Tongue (tissue), 2 donors: ENCODE data around the gene CASP2. TPM values are rescaled to one million over a fixed set of nuclear protein-coding genes. Genes with fewer than 3 reads are reported as not detected.
A peak's percentile ranks its signal among the peaks of the same experiment; 100 is the strongest.

Source experiments
- DNase-seq: peaks from one replicate; pipeline ENCODE4 v3.0.0-alpha.2; 2015
- total RNA-seq: library from RNA; depleted of rRNA; stranded (reverse); fragments of >200 nt; gene quantifications from one replicate; pipeline ENCODE4 v1.2.3, GENCODE V29; 2014

Gene CASP2
- total RNA-seq, 1 donor from 2014 or later, result 27.0 TPM

DNA sequence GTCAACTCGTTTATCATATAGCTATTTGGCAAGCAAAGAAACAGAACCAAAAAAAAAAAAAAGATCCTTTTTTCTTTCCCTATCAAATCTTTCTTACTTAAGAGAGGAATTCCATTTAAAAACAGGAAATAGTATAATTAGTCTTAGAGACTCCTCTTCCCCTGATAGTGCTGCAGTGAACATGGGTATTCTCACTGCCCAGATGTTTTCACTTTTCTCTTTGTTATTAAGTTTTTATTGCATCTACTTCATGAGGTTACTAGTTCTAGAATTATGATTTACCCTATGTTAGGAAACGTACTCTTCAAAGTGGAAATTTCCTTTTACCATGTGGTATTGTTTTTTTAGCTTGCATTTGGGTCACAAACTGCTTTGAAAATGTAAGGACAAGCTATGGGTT lies 8.5 kb downstream of the CASP2 start:
- no peak for DNase-seq

DNA sequence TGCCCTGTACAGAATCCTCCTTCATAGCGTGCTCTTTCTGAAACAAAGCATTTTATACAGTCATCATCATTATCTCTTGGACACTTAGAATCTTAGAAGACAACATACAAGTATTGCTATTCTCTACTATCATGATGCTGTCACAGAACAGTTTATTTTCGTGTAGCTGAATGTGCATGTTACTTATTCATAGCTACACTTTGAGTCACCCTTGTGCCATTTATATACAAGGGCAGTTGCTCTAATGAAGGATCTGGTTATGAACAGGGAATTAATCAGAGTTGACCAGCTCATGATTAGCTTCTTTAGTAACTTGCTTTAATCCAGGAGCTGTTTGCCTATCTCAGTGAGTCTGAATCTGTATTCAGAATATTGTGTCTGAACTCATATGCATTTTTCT lies 11.2 kb downstream of the CASP2 start:
- DNase-seq, result no peak

DNA sequence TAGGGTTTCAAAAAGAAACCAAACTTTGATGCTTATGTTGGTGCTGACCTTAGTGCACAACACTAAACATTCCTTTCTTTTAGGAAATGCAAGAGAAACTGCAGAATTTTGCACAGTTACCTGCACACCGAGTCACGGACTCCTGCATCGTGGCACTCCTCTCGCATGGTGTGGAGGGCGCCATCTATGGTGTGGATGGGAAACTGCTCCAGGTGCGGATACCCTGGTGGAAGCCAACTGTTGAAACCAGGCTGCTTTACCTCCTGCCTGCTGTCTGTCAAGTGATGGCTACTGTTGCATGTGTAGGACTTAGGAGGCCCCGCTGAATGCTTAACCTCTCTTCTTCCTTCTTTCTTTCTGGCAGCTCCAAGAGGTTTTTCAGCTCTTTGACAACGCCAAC lies 11.7 kb downstream of the CASP2 start:
- peak; percentile 34 for DNase-seq

DNA sequence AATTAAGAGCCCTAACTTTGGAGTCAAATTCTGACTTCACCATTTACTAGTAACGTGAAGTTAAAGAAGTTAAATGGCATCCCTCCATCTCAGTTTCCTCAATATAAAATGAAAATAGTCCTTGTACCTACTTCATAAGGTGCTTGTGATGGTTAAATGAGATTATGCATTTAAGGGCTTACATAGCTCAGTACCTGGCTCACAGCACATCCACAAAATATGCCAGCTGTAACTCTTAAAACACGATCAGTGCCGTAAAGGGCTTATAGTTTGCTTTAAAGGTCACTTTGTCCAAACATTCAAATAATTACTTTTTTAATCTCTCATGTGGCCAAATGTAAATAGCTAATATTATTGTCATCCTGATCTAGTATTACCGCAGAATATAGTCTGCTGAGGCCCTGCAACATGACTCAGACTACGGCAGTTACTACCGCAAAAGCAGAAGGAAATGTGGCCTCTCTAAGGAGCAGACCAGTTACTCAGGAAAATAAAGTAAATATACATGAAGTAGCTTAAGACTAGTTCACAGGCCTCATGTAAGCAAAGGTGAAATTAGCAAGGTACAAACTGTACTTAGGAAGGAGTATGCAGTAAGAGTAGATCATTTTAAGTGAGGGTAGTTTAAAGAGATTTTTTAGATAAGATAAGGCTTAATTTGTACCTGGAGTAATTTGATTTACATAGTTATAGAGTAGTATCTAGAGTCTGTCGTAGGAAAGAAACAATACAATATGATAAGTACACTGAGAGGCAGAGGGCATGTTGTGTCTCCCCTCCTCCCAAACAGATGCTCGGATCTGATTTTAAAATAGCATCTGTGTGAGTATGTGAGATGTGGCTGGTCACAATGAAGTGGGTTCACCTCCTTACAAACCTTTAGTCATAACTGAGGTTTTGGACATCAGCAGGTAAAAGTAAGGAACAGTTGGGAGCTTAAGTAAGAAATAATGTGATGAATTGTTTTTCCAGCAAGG lies 13.1 kb downstream of the CASP2 start:
- no peak for DNase-seq

DNA sequence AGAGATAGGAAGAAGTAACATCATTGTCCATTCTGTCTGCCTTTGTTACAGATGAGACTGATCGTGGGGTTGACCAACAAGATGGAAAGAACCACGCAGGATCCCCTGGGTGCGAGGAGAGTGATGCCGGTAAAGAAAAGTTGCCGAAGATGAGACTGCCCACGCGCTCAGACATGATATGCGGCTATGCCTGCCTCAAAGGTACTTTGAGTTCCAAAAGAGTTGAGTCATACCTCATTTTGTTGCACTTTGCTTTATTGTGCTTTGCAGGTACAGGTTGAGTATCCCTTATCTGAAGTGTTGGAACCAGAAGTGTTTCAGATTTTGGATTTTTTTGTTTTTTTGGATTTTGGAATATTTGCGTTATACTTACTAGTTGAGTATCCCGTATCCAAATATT lies 15.6 kb downstream of the CASP2 start:
- DNase-seq, result no peak

DNA sequence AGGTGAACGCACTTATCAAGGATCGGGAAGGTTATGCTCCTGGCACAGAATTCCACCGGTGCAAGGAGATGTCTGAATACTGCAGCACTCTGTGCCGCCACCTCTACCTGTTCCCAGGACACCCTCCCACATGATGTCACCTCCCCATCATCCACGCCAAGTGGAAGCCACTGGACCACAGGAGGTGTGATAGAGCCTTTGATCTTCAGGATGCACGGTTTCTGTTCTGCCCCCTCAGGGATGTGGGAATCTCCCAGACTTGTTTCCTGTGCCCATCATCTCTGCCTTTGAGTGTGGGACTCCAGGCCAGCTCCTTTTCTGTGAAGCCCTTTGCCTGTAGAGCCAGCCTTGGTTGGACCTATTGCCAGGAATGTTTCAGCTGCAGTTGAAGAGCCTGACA lies 16.8 kb downstream of the CASP2 start:
- no peak for DNase-seq

DNA sequence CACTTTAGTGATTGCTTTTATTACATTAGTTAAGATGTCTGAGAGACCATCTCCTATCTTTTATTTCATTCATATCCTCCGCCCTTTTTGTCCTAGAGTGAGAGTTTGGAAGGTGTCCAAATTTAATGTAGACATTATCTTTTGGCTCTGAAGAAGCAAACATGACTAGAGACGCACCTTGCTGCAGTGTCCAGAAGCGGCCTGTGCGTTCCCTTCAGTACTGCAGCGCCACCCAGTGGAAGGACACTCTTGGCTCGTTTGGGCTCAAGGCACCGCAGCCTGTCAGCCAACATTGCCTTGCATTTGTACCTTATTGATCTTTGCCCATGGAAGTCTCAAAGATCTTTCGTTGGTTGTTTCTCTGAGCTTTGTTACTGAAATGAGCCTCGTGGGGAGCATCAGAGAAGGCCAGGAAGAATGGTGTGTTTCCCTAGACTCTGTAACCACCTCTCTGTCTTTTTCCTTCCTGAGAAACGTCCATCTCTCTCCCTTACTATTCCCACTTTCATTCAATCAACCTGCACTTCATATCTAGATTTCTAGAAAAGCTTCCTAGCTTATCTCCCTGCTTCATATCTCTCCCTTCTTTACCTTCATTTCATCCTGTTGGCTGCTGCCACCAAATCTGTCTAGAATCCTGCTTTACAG lies 17.4 kb downstream of the CASP2 start:
- DNase-seq, result peak; percentile 55

DNA sequence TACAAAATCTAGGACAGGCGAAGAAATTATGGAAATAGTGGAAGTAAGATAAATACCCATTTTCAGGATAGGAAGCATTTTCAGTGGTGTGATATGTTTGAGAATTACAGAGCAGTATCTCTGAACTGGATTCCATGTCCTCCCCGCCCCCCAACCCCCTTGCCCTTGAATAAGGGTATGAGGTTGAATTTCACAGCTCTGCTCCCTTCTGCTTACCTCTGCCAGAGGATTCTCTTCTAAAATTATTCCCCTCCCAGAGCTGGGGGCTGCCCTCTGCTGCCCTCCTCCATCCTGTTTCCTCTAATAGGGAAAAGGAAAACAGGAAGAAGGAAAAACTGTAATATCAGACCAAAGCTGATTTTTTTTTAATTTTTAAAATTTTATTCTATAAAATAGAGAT lies 20.5 kb downstream of the CASP2 start:
- no peak for DNase-seq

DNA sequence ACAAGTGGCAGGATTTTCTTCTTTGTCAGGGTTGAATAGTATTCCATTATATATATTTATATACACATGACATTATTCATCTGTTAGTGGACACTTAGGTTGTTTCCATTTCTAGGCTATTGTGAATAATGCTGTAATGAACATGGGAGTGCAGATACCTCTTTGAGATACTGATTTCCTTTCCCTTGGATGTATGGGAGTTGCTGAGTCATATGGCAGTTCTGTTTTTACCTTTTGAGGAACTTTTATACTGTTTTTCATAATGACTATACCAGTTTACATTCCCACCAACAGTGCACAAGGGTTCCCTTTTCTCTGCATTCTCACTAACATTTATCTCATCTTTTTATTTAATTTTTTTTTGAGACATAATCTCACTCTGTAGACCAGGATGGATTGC lies 26.0 kb downstream of the CASP2 start:
- no peak for DNase-seq

DNA sequence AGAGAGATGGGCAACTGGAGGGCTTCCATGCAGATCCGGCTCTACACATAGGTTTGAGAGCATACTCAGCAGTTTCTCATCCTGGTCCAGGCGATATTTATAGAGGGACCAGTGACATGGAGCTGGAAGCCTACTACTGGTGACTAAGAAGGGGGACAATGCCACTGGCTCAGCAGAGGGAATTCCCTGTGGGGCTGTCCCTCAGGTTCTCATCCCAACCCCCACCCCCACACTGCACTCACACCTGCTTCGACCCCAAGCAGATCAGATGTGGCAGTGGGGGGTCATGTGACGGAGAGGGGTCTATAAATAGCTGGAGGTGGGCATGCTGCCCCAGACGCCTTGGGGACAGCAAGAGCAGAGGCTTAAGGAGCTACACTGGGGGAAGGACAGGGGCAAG lies 27.6 kb downstream of the CASP2 start, which contains the start of gene CLCN1:
TSS of gene CLCN1 (plus strand) at position 336 of the 400 bp plus-strand sequence. CDS start 102 bp downstream, outside the sequence.
- peak; percentile 24 for DNase-seq

DNA sequence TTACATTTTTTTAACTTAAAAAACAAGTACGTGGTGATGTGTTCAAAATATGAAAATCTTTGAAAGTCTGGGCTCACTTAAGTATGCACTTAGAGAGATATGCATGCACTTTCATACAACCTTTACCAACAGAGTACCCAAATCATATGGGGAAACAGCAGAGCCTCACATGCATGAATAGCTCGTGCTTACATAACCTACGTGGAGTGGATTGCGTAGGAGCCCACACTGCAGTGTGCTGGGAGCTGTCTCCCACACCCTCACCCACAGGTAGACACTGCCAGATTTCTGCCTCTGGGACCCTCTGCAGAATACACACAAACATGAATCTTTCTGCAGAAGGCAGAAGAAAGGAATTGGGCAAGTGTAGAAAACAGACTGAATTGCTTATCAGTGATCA lies 28.3 kb downstream of the CASP2 start:
- no peak for DNase-seq

DNA sequence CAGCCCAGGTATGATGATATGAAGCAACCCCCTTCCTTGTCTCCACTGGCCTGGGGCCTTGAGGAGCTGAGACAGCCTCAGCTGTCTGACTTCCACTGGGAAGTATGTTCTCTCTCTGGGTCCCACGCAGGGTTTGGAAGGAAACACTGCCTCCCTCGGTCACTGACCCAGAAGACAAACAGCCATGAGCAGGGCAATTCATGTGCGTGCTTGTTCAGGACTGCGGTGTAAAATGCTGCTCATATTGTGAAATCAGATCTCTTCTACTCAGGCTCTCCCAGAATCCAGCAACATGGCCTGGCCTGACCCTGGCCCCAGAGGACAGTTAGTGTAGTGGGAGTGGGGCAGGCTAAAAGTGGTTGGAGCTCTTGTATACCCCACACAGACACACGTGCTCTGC lies 30.5 kb downstream of the CASP2 start:
- peak; percentile 31 for DNase-seq

DNA sequence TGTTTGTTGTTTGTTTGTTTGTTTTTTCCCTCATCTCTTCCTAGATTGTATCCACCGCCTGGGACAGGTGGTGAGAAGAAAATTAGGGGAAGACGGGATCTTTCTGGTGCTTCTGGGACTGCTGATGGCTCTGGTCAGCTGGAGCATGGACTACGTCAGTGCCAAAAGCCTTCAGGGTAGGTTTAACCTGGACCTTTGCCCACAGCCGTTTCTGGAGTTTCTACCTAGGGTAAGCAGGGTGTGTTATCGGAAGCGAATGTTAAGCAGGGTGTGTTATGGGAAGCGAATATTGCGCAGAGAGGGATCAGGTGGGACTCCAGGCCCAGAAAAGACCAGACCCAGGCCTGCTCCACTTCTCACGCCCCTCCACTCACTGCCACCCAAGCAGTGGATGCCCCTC lies 32.5 kb downstream of the CASP2 start:
- DNase-seq, result no peak

DNA sequence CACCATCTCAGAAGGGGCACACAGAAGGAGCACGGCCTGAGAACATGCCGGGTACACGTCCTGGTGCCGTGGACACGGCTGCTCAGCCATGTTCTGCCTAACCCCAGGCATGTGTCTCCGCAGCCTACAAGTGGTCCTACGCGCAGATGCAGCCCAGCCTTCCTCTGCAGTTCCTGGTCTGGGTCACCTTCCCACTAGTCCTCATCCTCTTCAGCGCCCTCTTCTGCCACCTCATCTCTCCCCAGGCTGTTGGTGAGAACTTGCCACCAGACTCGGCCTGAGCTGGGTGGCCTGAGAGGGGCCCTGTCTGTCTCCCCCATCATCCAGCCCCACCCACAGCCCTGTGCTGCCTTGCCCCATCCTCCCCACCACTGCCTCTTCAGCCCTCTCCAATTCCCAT lies 33.1 kb downstream of the CASP2 start:
- DNase-seq, result no peak

DNA sequence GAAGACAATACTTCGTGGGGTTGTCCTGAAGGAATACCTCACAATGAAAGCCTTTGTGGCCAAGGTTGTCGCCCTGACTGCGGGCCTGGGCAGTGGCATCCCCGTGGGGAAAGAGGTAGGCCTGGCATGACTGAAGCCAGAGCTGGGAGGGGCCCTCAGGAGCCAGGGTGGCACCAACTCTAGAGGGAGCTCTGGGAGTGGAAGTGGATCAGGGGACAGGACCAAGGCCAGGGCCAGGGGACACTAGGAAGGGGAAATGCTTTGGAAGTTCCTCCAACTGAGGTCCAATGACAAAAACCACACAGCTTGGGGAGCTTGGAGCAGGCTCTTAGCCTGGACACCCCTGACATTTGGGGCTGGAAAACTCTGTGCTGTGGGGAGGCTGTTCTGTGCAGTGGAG lies 33.6 kb downstream of the CASP2 start:
- no peak for DNase-seq

DNA sequence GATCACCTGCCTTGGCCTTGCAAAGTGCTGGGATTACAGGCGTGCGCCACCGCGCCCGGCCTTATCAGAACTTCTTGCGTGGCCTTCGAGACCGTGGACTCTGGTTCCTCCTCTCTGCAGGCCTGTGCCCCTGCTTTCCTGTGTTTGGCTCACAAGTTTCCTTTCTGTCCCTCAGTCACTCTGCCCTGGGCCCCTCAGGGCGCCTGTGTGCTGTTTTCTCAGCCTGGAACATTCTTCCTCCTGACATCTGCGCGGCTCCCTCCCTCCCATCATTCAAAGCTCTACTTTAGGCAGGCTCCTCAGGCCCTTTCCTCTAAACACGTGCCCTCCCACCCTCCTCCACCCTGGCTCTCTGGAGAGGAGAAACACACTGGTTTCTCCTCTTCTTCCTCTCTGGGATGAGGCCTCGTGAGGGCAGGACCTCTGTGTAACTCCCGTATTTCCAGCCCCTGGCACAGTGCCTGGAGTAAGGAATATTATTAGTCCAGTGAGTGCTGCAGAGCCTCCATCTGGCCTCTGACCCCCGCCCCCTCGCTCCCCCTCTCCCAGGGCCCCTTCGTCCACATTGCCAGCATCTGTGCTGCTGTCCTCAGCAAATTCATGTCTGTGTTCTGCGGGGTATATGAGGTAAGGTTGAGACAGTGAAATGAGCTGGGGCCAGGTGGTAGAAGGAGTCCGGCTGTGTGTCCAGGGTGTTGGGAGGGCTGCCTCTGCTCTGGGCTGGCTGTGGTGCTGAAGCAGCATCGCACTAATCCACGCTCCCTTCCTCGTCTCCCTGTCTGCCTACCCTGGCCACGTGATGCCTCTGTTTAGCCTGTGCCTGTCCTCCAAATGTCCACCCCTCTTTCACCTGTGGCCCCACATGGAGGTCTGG lies 34.8 kb downstream of the CASP2 start:
- DNase-seq, result peak; percentile 28

DNA sequence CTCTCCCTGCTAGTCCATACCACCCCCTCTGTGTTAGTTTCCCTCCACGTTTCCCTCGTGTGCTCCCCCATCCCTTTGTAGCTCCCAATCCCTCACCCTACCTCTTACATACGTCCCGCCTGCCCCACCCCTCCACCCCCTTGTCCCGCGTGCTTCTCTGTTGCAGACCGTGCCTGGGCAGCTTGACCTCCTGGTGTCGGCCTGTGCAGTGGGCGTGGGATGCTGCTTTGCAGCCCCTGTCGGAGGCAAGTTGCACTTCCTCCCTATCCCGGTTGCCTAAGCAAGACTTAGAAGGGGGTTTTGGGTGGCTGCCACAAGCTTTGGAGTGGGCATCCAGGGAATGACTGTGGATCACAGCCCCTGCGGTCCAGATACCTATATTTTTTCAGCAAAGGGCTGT lies 35.5 kb downstream of the CASP2 start:
- DNase-seq, result no peak

DNA sequence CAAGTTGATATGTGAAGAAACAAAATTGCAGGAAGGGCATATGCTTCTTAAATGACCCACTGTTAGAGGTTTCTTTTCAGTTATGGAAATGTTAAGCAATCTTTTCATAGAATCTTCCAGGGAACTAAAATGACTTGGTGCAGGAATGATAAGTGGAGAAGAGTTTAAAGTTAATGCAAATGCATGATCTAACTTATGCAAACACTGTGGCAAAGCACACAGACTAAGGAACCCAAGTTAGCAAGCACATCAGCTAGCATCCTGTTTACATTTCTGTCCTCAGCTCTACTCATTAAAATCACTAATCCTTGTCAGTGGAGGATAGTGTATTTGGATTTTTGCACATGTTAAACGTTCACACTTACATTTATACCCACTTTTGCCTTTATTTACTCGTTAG lies 37.1 kb downstream of the CASP2 start:
- peak; percentile 11 for DNase-seq

DNA sequence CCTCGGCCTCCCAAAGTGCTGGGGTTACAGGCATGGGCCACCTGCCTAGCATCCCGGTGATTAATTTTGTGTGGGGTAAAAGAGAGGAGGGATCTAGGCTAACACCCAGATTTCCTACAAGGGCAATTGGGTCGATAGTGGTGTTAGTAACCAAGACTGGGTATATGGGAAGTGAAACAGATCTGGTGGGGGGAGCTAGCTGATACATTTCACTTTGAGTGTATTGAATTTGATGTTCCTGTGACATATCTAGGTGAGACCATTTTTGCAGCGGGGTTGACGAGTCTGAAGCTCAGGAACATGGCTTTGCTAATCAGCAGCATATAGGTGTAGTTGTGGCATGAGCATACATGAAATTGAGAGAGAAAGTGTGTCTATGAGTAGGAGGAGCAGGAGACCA lies 39.8 kb downstream of the CASP2 start:
- no peak for DNase-seq

DNA sequence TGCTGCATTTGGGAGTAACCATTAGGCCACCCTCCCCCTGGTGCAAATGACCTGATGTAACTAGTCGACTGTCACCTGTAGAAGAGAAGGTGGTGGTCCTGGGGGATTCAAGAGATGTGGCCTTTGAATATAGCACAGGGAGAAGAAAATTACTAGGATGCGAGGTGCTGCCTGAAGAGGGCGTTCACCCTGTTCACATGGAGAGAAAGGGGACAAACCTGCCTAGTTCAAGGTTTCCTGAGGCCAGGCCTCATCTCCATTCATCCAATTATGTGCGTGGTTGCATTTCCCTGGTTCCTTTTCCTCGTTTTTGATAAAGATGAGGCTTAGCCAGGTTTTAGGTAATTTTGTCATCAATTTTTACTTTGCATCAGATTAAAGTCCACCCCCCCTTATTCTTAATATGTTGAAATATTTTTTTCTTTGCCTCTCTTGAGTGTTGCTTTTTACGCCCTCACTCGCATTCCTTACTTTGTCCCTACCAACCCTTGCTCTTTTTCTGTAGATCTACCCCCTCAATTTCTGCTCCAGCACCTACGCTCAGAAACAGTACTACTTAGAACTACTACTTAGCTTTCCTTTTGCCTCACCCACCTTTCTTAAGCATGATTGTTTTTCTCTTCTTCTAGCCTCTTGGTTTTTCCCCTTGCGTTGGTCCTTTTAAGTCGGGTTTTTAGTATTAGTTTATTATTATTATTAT lies 41.5 kb downstream of the CASP2 start:
- no peak for DNase-seq

DNA sequence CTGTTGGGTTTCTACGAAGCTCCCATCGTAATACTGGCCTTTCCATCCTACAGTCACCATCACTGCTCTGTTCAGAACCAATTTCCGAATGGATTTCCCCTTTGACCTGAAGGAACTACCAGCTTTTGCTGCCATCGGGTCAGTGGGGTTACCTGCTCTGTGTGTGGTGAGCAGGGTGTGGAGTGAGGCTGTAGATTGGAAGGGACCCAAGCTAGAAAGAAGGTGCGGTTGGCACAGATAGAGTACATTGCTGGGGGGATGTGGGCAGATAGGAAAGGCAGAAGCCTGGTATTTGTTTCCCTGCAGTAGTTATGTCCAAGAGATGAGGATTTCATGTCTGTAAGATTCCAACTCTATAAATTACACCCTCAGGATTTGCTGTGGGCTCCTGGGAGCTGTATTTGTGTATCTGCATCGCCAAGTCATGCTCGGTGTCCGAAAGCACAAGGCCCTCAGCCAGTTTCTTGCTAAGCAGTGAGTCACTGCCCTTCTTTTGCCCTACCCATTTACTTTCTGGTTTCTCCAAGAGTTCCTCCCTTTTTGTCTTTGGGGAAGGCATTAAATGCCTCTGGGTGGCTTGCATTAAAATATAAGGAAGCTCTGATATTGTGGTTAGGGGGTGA lies 43.1 kb downstream of the CASP2 start:
- no peak for DNase-seq

DNA sequence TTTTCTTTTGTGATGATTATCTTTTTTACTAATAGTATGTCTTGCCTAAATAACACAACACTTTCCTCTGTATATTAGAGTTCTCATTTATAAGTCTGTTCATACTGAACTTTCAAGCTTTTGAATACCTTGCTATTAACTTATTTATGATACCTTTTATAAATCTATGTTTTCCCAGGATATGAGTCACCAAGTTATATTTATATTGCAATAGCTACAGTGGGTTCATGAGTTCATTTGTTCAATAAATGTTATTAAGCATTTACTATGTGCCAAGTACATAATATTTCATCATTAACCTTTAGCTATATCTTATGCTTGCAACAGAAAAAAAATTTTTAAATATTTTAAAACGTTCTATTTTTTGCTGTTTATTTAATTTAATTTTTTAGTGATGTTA lies 46.1 kb downstream of the CASP2 start:
- DNase-seq, result no peak
